D721Med (cell line): Measurements from ENCODE around the gene SIRT6.
"Not testable (repeated sequence)": the region's sequence is repeated elsewhere in the genome, so short reads cannot be mapped to it uniquely, and the experiment has no call there.

ENCODE experiments used
- DNase-seq: peaks from one replicate; pipeline ENCODE4 v3.0.0; 2011; ENCODE audit warnings: low spot score; ENCODE audit not compliant: insufficient read length
- FAIRE-seq: peaks from 2 replicates; lab custom pipeline; 2011; peaks lifted over from hg19 to GRCh38; lab: Jason Lieb, UNC
- CTCF ChIP-seq: IDR thresholded peaks from 2 replicates; pipeline ENCODE4 v1.5.1; 2012; ENCODE audit warnings: mild to moderate bottlenecking, control low read depth; ENCODE audit not compliant: insufficient read depth; ENCODE audit errors: missing control alignments

Gene SIRT6

GRCh38 chr19:4198467-4199126, 16.2 kb upstream of the SIRT6 start:
- no peak for TF ChIP-seq CTCF
- no peak for FAIRE-seq
- no peak for DNase-seq

- TF ChIP-seq CTCF: no peak
- FAIRE-seq: no peak
- peak; percentile 73 for DNase-seq
These were observed 15.5 kb upstream of the SIRT6 start for GRCh38 chr19:4197625-4198466.

- FAIRE-seq (no peak), DNase-seq (no peak)
- no peak for TF ChIP-seq CTCF
These were observed 14.9 kb upstream of the SIRT6 start for GRCh38 chr19:4197228-4197624.

- FAIRE-seq (no peak), DNase-seq (no peak)
- TF ChIP-seq CTCF: no peak
These were observed 14.3 kb upstream of the SIRT6 start for GRCh38 chr19:4196587-4197148.

GRCh38 chr19:4196009-4196408, 13.6 kb upstream of the SIRT6 start:
- DNase-seq: no peak
- FAIRE-seq: no peak
- TF ChIP-seq CTCF: no peak

- DNase-seq (no peak), FAIRE-seq (no peak)
- TF ChIP-seq CTCF: no peak
These were observed 12.0 kb upstream of the SIRT6 start for GRCh38 chr19:4194353-4194752.

- not testable (repeated sequence) for DNase-seq, FAIRE-seq
These were observed 10.2 kb upstream of the SIRT6 start for GRCh38 chr19:4192537-4192936.
